Activated T-helper 1 cell treated with anti-CD3 and anti-CD28 coated beads, Interleukin-12 subunit alpha, Interleukin-12 subunit beta, Interleukin-2, Interleukin-4 antibody, amounts not matched to agents 30 ng/mL and 10 ng/mL and 1 ng/mL, durations not matched to agents 14 hours and 24 hours and 36 hours (primary cell): Measurements from ENCODE around the gene TMEM217. TPM values are rescaled to one million over a fixed set of nuclear protein-coding genes. Genes with fewer than 3 reads are reported as not detected.

ENCODE experiments used
- DNase-seq: peaks from one replicate; pipeline ENCODE4 v3.0.0; 2021; ENCODE audit warnings: low spot score
- H3K27ac Mint-ChIP-seq: one replicate; pipeline ENCODE4 v1.8.0; 2021; ENCODE audit warnings: mild to moderate bottlenecking, mixed read lengths
- H3K27me3 Mint-ChIP-seq: one replicate; pipeline ENCODE4 v1.8.0; 2022; ENCODE audit warnings: mild to moderate bottlenecking, moderate library complexity, mixed read lengths; ENCODE audit not compliant: insufficient read depth
- H3K36me3 Mint-ChIP-seq: one replicate; pipeline ENCODE4 v1.8.0; 2021; ENCODE audit warnings: low read depth, mixed read lengths
- H3K4me1 Mint-ChIP-seq: one replicate; pipeline ENCODE4 v1.8.0; 2021; ENCODE audit warnings: low read depth, mixed read lengths
- H3K4me3 Mint-ChIP-seq: one replicate; pipeline ENCODE4 v1.8.0; 2021; ENCODE audit warnings: mild to moderate bottlenecking, moderate library complexity, mixed read lengths
- H3K9me3 Mint-ChIP-seq: one replicate; pipeline ENCODE4 v1.8.0; 2021; ENCODE audit warnings: mixed read lengths
- intact Hi-C: fragments of 100-400 bp; cut with micrococcal nuclease; formaldehyde crosslinking; loops from one replicate; pipeline ENCODE4 v1.15.1; 2024
- total RNA-seq: library from RNA; stranded (reverse); gene quantifications from 2 replicates; pipeline ENCODE4 v1.2.3, GENCODE V29; 2022

The TMEM217 gene
- total RNA-seq, 1 donor from 2014 or later, result 9.9 TPM

GRCh38 chr6:37218061-37218460, 39.9 kb downstream of the TMEM217 start:
- H3K4me3 Mint-ChIP-seq, result no peak overlapping the region
- DNase-seq, result no peak
- H3K4me1 Mint-ChIP-seq, result peaks cover 49% of the 10 kb centered on the region
- intact Hi-C loops, result no loop called here
- no peaks in the 10 kb centered on the region for H3K9me3 Mint-ChIP-seq
- no peak overlapping the region for H3K27ac Mint-ChIP-seq
- no peaks in the 10 kb centered on the region for H3K27me3 Mint-ChIP-seq
- peaks cover 8% of the 10 kb centered on the region for H3K36me3 Mint-ChIP-seq

- Mint-ChIP-seq H3K9me3 (no peaks in the 10 kb centered on the region), H3K27ac (no peak overlapping the region), H3K4me3 (no peak overlapping the region), H3K27me3 (no peaks in the 10 kb centered on the region), H3K36me3 (peaks cover 8% of the 10 kb centered on the region), H3K4me1 (peaks cover 36% of the 10 kb centered on the region)
- DNase-seq, result no peak
- intact Hi-C loops, result loop anchor here (5.0 kb wide), 1 partner anchor 430 kb away; no protein-coding TSS in a partner anchor
These were observed 45.7 kb downstream of the TMEM217 start for GRCh38 chr6:37212268-37212667.

- intact Hi-C loops, result loop anchor here (1.0 to 5.0 kb wide), 9 partner anchors 38 to 444 kb away; partner anchors contain the start of gene C6orf89
- H3K4me1 Mint-ChIP-seq, result peaks cover 47% of the 10 kb centered on the region
These were observed 47.5 kb downstream of the TMEM217 start for GRCh38 chr6:37210313-37210968.

GRCh38 chr6:37209461-37210205, 48.3 kb downstream of the TMEM217 start:
- DNase-seq, result peak; percentile 57
- Mint-ChIP-seq H3K4me3 (peak overlapping the region; percentile 71), H3K4me1 (peaks cover 51% of the 10 kb centered on the region), H3K27me3 (no peaks in the 10 kb centered on the region), H3K36me3 (peaks cover 8% of the 10 kb centered on the region), H3K27ac (peak overlapping the region; percentile 93), H3K9me3 (no peaks in the 10 kb centered on the region)
- intact Hi-C loops, result loop anchor here (1.0 to 5.0 kb wide), 11 partner anchors 37 to 452 kb away; partner anchors contain the start of gene C6orf89

More at GRCh38 chr6:37210313-37210968, 47.5 kb downstream of the TMEM217 start:
- peaks cover 8% of the 10 kb centered on the region for H3K36me3 Mint-ChIP-seq
- H3K9me3 Mint-ChIP-seq, result no peaks in the 10 kb centered on the region
- no peaks in the 10 kb centered on the region for H3K27me3 Mint-ChIP-seq
- H3K4me3 Mint-ChIP-seq, result peak overlapping the region; percentile 25
- peak; percentile 73 for DNase-seq
- peak overlapping the region; percentile 93 for H3K27ac Mint-ChIP-seq

- no peak for DNase-seq
- peaks cover 5% of the 10 kb centered on the region for H3K36me3 Mint-ChIP-seq
- H3K4me1 Mint-ChIP-seq, result peaks cover 53% of the 10 kb centered on the region
- peak overlapping the region; percentile 93 for H3K27ac Mint-ChIP-seq
- intact Hi-C loops, result loop anchor here (2.0 to 5.0 kb wide), 2 partner anchors 180 to 451 kb away; no protein-coding TSS in a partner anchor
- H3K9me3 Mint-ChIP-seq, result no peaks in the 10 kb centered on the region
- no peaks in the 10 kb centered on the region for H3K27me3 Mint-ChIP-seq
- H3K4me3 Mint-ChIP-seq, result no peak overlapping the region
These were observed 49.2 kb downstream of the TMEM217 start for GRCh38 chr6:37208793-37209192.

GRCh38 chr6:37207903-37208456, 50.0 kb downstream of the TMEM217 start:
- H3K9me3 Mint-ChIP-seq, result no peaks in the 10 kb centered on the region
- peaks cover 61% of the 10 kb centered on the region for H3K4me1 Mint-ChIP-seq
- peak overlapping the region; percentile 86 for H3K27ac Mint-ChIP-seq
- H3K4me3 Mint-ChIP-seq, result peak overlapping the region; percentile 37
- peak; percentile 83 for DNase-seq
- H3K27me3 Mint-ChIP-seq, result no peaks in the 10 kb centered on the region
- intact Hi-C loops, result loop anchor here (2.0 to 5.0 kb wide), 2 partner anchors 179 to 451 kb away; no protein-coding TSS in a partner anchor
- H3K36me3 Mint-ChIP-seq, result peaks cover 5% of the 10 kb centered on the region

- Mint-ChIP-seq H3K36me3 (peaks cover 5% of the 10 kb centered on the region), H3K9me3 (no peaks in the 10 kb centered on the region), H3K4me1 (peaks cover 70% of the 10 kb centered on the region), H3K4me3 (no peak overlapping the region), H3K27me3 (no peaks in the 10 kb centered on the region), H3K27ac (peak overlapping the region; percentile 19)
- DNase-seq, result no peak
- intact Hi-C loops, result loop anchor here (5.0 kb wide), 1 partner anchor 449 kb away; no protein-coding TSS in a partner anchor
These were observed 51.3 kb downstream of the TMEM217 start for GRCh38 chr6:37206622-37207021.

GRCh38 chr6:37205997-37206340, 52.0 kb downstream of the TMEM217 start:
- Mint-ChIP-seq H3K27ac (peak overlapping the region; percentile 86), H3K4me1 (peaks cover 70% of the 10 kb centered on the region), H3K36me3 (peaks cover 5% of the 10 kb centered on the region), H3K4me3 (peak overlapping the region; percentile 7), H3K9me3 (no peaks in the 10 kb centered on the region), H3K27me3 (no peaks in the 10 kb centered on the region)
- intact Hi-C loops, result loop anchor here (1.0 to 5.0 kb wide), 4 partner anchors 12 to 449 kb away; no protein-coding TSS in a partner anchor
- DNase-seq, result no peak

GRCh38 chr6:37205175-37205996, 52.6 kb downstream of the TMEM217 start:
- Mint-ChIP-seq H3K27ac (peak overlapping the region; percentile 86), H3K9me3 (no peaks in the 10 kb centered on the region), H3K4me3 (peak overlapping the region; percentile 7), H3K36me3 (peaks cover 5% of the 10 kb centered on the region), H3K4me1 (peaks cover 71% of the 10 kb centered on the region), H3K27me3 (no peaks in the 10 kb centered on the region)
- intact Hi-C loops, result loop anchor here (1.0 to 5.0 kb wide), 4 partner anchors 11 to 448 kb away; no protein-coding TSS in a partner anchor
- no peak for DNase-seq

GRCh38 chr6:37204014-37204751, 53.8 kb downstream of the TMEM217 start:
- no peaks in the 10 kb centered on the region for H3K9me3 Mint-ChIP-seq
- DNase-seq, result no peak
- no peak overlapping the region for H3K4me3 Mint-ChIP-seq
- no peaks in the 10 kb centered on the region for H3K27me3 Mint-ChIP-seq
- intact Hi-C loops, result loop anchor here (2.0 kb wide), 1 partner anchor 13 kb away; no protein-coding TSS in a partner anchor
- H3K27ac Mint-ChIP-seq, result peak overlapping the region; percentile 24
- H3K4me1 Mint-ChIP-seq, result peaks cover 63% of the 10 kb centered on the region
- peaks cover 5% of the 10 kb centered on the region for H3K36me3 Mint-ChIP-seq

GRCh38 chr6:37202788-37203491, 55.0 kb downstream of the TMEM217 start:
- no peak for DNase-seq
- Mint-ChIP-seq H3K9me3 (no peaks in the 10 kb centered on the region), H3K27me3 (no peaks in the 10 kb centered on the region), H3K36me3 (peaks cover 2% of the 10 kb centered on the region), H3K4me1 (peaks cover 56% of the 10 kb centered on the region), H3K4me3 (peak overlapping the region; percentile 15), H3K27ac (peak overlapping the region; percentile 65)
- intact Hi-C loops, result no loop called here
